Brain microvascular endothelial cell (primary cell): Measurements from ENCODE around the gene WEE2.

Experiments used
- DNase-seq: peaks from one replicate; pipeline ENCODE4 v3.0.0-alpha.2; 2020
- H3K27ac ChIP-seq: fragments of 250-450 bp; sonication (Bioruptor Pico); 2 replicates; pipeline ENCODE4 v1.5.1; 2020; ENCODE audit warnings: mild to moderate bottlenecking, moderate library complexity
- H3K27me3 ChIP-seq: fragments of 250-450 bp; sonication (Bioruptor Pico); replicated peaks from 2 replicates; pipeline ENCODE4 v1.5.1; 2020; ENCODE audit warnings: mild to moderate bottlenecking
- H3K36me3 ChIP-seq: fragments of 250-450 bp; sonication (Bioruptor Pico); replicated peaks from 2 replicates; pipeline ENCODE4 v1.5.1; 2020; ENCODE audit warnings: mild to moderate bottlenecking
- H3K4me3 ChIP-seq: 2 replicates; pipeline ENCODE4 v1.5.1; 2011; ENCODE audit warnings: low read depth, mild to moderate bottlenecking, control low read depth, low read length, moderate library complexity
- in situ Hi-C: cut with HindIII; loops from 2 replicates; pipeline ENCODE4 v1.10.0; 2017; ENCODE audit warnings: low sequenced_read_pairs, low pct_ligation_motif_present
- TF ChIP-seq, protein P1 (sequence below): IDR thresholded peaks from 2 replicates; pipeline ENCODE4 v1.5.1; 2011; ENCODE audit warnings: low read depth, mild to moderate bottlenecking, moderate library complexity, low read length, control low read depth, inconsistent platforms; ENCODE audit errors: missing control alignments

WEE2 gene

DNA sequence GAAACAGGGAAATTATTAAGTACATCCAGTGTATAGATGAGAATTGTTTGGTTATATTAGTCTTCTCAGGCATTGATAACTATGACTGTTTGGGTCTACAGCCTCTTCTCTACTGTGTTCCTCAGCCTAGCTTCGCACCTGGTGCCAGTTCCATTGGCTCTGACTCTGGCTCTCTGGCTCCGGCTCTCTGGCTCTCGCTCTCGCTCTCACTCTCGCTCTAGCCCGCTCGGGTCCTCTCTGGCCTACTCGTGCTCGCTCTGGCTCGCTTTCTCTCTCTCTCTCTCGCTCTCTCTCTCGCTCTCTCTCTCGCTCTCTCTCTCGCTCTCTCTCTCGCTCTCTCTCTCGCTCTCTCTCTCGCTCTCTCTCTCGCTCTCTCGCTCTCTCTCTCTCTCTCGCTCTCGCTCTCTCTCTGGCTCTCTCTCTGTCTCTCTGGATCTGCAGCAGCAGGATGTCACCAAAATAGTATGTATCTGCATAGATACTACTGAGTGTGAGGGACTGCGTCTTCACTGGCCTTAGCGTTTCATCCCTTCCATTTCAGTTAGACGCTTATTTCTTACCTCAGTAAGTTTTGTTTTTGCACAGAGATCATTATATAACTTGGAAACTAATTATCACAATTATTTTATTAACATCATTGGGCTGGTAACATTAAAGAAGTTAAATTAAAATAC is 23.5 kb downstream of the WEE2 start:
- Histone ChIP-seq H3K36me3 (no peaks in the 10 kb centered on the region), H3K27me3 (no peaks in the 10 kb centered on the region), H3K4me3 (no peak overlapping the region), H3K27ac (no peak overlapping the region)
- in situ Hi-C loops, result no loop called here
- no peak for DNase-seq
- TF ChIP-seq, protein P1, sequence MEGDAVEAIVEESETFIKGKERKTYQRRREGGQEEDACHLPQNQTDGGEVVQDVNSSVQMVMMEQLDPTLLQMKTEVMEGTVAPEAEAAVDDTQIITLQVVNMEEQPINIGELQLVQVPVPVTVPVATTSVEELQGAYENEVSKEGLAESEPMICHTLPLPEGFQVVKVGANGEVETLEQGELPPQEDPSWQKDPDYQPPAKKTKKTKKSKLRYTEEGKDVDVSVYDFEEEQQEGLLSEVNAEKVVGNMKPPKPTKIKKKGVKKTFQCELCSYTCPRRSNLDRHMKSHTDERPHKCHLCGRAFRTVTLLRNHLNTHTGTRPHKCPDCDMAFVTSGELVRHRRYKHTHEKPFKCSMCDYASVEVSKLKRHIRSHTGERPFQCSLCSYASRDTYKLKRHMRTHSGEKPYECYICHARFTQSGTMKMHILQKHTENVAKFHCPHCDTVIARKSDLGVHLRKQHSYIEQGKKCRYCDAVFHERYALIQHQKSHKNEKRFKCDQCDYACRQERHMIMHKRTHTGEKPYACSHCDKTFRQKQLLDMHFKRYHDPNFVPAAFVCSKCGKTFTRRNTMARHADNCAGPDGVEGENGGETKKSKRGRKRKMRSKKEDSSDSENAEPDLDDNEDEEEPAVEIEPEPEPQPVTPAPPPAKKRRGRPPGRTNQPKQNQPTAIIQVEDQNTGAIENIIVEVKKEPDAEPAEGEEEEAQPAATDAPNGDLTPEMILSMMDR, result no peak

DNA sequence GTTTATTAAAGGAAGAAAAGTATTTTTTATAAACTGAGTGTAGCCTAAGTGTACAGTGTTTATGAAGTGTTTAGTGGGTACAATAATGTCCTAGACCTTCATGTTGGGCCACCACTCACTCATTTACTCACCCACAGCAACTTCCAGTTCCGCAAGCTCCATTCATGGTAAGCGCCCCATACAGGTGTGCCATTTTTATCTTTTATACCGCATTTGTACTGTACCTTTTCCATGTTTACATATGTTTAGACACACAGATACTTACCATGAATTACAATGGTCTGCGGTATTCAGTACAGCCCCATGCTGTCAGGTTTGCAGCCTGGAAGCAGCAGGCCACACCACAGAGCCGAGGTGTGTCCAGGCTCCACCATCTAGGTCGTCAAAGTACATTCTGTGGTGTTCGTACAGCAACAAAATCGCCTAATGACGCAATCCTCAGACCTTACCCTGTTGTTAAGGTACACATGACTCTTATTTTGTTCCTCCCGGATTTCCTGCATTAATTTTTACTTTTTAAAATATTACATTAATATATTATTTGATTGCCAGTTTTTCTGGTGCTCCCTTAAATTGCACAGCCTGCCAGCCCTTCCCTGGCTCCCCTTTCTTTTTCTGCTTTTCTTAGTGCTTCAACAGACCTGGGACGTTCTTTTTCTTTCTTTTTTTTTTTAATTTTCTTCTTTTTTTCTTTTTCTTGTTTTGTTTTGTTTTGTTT is 29.1 kb downstream of the WEE2 start:
- Histone ChIP-seq H3K27me3 (no peaks in the 10 kb centered on the region), H3K4me3 (peak overlapping the region; percentile 99), H3K27ac (peak overlapping the region; percentile 64), H3K36me3 (peaks cover 16% of the 10 kb centered on the region)
- no peak for DNase-seq
- TF ChIP-seq, protein P1, result no peak
- in situ Hi-C loops, result no loop called here

DNA sequence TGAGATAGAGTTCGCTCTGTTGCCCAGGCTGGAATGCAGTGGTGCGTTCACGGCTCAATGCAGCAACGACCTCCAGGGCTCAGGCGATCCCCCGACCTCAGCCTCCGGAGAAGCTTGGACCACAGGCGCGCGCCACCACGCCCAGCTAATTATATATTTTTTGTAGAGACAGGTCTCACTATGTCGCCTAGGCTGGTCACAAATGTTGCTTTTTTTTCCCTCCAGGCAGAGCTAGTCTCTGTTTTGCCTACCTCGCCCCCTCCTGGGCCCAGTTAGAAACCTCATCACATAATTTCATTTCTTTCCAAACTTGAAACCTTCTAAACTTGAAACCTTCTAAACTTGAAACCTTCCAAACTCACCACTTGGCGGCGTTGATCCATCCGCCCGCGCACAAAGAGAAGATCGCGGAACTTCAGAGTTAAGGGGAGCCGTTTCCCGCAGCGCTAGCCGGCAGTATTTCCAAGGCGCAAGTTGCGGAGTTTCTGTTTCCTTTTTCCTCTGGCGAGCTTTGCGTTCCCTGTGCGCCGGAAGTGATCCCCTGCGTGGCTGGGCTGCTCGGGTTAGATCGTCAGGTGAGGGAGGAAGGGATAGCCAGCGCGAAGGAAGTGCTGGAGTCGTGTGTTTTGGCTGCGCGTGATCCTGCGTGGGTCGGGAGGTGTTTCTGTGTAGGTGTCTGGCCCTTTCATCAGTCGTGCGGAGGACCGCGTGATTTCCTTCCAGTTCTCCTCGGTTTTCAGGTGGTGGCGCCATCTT is 29.9 kb downstream of the WEE2 start, which contains the start of gene SSBP1:
TSS of gene SSBP1 (plus strand) at position 523 of the 756 bp plus-strand sequence. CDS start 809 bp downstream, outside the sequence.
- Histone ChIP-seq H3K4me3 (peak within 1 kb of the TSS; percentile 99), H3K27ac (peak within 1 kb of the TSS; percentile 84), H3K27me3 (no peaks in the 10 kb centered on the region), H3K36me3 (peaks cover 20% of the 10 kb centered on the region)
- TF ChIP-seq, protein P1, result peak; percentile 85
- DNase-seq, result peak; percentile 94
- in situ Hi-C loops, result no loop called here

DNA sequence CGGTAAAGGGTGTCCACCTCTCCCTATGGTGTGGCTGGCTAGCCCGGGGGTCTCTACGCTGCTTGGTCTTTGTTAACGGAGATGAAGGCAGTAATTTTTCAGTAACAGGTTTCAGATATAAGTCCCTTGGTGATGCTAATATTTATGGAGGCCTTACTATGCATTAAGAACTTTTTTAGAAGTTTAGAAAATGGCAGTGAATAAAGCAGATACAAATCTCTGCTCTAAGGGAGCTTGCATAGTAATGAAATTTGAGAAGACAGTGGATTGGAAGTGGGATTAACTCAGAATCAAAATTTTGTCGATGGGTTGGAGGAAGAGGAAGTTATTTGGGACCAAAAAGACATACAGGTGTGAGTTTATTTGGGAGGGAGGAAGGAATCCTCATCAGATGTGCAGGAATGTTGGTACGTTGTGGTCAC is 30.4 kb downstream of the WEE2 start:
- Histone ChIP-seq H3K4me3 (peak overlapping the region; percentile 99), H3K27me3 (no peaks in the 10 kb centered on the region), H3K36me3 (peaks cover 26% of the 10 kb centered on the region), H3K27ac (peak overlapping the region; percentile 84)
- in situ Hi-C loops, result no loop called here
- DNase-seq, result no peak
- TF ChIP-seq, protein P1, result peak; percentile 52

DNA sequence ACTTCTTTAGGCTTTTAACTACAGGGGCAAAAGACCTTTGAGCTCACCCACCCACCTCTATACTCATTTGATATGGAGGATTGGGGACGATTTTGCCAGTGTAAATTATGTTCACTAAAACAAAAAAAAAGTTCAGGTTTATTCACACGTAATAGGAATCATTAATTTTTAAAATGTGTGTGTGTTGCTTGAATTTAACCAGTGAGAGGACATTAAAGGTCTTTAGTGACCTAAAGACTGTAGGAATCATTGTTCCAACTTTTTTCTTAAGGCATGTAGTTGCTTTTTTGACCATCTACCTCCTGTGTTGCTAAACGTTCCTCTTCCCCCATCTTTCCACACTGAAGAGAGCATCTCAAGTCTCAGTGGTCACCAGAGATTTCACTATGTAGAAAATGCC is 31.1 kb downstream of the WEE2 start:
- Histone ChIP-seq H3K27me3 (no peaks in the 10 kb centered on the region), H3K27ac (no peak overlapping the region), H3K4me3 (peak overlapping the region; percentile 99), H3K36me3 (peaks cover 32% of the 10 kb centered on the region)
- no peak for DNase-seq
- TF ChIP-seq, protein P1, result no peak
- in situ Hi-C loops, result no loop called here
